GM12873 (cell line): ENCODE measurements around the gene CALCOCO1.

Experiments
- TF ChIP-seq, protein P1 (sequence below): IDR thresholded peaks from 2 replicates; pipeline ENCODE4 v1.5.1; 2012; ENCODE audit warnings: low read depth, mild to moderate bottlenecking, moderate library complexity, low read length, control low read depth; ENCODE audit not compliant: insufficient read depth; ENCODE audit errors: missing control alignments

The CALCOCO1 gene

DNA sequence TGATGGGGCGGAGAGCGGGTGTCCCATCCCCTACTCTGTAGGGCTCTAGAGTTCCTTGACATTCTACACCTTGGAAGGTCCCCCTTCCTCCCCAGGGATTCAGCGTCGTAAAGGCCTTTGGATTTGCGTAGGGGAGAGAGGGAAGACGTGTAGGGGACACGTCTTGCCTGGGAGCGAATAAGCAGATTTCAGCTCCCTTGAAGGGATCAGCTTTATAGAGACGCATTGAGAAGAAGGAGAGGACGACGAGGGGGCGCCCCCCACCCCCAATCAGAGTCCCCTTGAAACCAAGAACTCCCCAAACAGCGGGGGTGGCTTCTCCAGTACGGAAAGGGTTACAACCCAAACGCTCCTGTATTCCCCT lies 324 bp downstream of the CALCOCO1 start:
- TF ChIP-seq, protein P1, sequence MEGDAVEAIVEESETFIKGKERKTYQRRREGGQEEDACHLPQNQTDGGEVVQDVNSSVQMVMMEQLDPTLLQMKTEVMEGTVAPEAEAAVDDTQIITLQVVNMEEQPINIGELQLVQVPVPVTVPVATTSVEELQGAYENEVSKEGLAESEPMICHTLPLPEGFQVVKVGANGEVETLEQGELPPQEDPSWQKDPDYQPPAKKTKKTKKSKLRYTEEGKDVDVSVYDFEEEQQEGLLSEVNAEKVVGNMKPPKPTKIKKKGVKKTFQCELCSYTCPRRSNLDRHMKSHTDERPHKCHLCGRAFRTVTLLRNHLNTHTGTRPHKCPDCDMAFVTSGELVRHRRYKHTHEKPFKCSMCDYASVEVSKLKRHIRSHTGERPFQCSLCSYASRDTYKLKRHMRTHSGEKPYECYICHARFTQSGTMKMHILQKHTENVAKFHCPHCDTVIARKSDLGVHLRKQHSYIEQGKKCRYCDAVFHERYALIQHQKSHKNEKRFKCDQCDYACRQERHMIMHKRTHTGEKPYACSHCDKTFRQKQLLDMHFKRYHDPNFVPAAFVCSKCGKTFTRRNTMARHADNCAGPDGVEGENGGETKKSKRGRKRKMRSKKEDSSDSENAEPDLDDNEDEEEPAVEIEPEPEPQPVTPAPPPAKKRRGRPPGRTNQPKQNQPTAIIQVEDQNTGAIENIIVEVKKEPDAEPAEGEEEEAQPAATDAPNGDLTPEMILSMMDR = no peak

DNA sequence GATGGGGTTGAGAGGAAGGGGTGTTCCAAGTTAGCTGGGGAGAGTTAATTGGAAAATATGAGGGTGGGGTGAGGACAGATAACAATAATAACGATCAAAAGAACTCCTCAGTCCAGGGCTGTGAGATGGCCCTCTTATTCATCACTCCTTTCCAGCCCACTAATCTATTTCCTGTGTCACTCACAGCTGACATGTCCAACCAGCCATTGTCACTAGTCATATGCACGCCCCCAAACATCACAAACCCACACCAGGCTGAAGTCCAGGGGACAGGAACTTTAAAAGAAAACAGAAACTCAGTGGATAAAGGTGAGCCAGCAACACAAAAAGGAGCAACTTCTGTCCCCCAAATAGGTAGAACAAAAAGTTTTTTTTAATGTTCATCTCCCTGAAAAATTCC lies 911 bp downstream of the CALCOCO1 start:
- TF ChIP-seq, protein P1 = no peak

DNA sequence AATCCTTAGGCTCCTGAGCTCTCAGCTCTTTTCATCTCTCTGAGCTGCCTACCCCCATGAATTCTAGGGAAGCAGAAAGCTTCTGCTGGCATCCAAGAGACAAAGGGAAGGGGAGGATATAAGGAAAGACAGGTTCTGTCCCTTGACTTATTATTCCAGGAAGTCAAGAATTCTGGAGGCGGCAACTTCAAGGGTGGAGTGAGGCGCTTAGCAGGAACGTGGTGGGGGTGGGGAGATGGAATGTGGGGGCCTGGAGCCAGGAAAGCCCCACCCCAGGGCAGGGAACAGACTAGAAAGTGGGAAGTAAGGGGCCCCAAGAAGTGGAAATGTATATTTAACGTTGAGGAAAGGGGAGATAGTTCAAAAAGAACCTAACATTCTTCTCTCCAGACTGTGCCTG lies 1.4 kb downstream of the CALCOCO1 start:
- TF ChIP-seq, protein P1 = no peak

DNA sequence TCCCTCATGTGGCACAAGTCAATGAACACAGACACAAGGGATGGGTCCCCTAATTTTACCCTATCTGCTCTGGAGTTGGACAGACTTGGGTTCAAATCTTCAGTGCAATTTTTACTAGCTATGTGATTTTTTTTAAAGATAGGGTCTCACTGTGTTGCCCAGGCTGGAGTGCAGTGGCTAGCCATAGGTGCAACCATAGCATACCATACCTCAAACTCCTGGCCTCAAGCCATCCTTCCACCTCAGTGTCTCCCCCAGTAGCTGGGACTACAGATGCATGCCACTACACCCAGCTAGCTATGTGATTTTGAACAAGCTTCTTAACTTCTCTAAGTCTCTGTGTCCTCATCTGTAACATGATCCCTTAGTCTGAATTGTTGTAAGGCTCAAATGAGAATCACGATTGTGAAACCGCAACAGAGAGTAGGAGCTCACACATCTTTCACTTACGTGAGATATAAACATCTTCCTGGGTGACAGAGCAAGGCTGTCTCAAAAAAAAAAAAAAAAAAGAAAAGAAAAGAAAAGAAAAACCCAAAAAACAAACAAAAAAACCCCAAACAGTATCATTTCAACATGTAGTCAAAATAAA lies 4.7 kb downstream of the CALCOCO1 start:
- TF ChIP-seq, protein P1 = no peak

DNA sequence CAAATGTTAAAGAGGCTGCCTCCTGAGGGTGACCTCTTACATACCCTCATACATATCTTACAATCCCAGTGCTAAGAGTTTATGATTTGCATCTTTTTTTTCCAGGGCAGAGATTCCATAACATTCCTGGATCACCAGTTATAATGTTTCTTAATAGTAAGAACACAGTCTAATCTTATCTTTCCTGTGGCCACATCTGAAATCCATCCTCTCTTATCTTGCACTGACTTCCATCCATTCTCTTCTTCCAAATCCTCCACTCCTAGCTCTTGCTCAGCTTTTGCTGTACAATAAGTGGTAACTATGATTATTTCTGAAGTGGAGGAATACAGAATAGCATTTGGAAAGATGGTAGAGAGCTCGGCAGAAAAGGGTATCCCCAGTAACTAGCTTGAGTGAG lies 6.3 kb downstream of the CALCOCO1 start:
- TF ChIP-seq, protein P1 = no peak

DNA sequence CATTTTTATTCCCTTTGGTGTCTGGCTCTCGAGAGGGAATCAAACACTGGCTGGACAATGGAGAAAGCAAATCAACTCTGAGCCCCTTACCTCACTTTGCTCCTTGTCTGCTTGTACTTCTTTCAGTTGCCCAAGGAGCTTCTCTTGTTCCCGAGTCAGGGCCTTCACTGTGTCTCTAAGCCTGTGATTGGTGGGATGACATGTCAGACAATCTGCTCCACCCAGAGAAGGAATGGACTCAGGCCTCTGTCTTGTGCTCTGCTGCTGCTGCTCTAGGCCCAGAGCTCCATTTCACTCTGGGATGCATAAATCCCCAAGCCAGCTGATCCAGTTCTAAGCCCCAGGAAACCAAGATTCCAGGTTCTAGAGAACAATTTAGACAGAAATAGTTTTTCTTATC lies 7.6 kb downstream of the CALCOCO1 start:
- TF ChIP-seq, protein P1 = no peak

DNA sequence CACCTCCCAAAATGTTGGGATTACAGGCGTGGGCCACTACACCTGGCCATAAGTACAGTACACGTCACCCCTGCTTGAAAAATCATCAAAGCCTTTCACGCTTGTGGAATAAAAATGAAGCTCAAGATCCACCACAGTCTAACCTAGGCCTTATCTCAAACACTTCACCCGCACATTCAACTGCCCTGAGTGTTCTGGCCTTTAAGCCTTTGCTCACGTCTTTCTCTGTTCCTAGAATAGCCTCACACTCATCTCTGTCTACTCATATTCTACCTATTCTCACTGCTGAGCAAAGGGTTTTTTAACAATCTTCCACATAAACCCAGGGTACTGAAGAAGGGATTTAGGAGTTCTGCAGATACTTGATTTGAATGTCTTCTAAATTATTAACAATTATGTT lies 9.9 kb downstream of the CALCOCO1 start:
- TF ChIP-seq, protein P1 = no peak
